HT-29 (cell line): ENCODE results near the gene ARHGEF12. TPM values are rescaled to one million over a fixed set of nuclear protein-coding genes. Genes with fewer than 3 reads are reported as not detected.

Experiments used
- DNase-seq: peaks from one replicate; pipeline ENCODE4 v3.0.0-alpha.2; 2015; ENCODE audit warnings: low spot score
- total RNA-seq: library from RNA; depleted of rRNA; stranded (reverse); fragments of >200 nt; shearing (Covaris generic); gene quantifications from 2 replicates; pipeline ENCODE4 v1.2.3, GENCODE V29; 2014; rRNA removed

The ARHGEF12 gene, protein sequence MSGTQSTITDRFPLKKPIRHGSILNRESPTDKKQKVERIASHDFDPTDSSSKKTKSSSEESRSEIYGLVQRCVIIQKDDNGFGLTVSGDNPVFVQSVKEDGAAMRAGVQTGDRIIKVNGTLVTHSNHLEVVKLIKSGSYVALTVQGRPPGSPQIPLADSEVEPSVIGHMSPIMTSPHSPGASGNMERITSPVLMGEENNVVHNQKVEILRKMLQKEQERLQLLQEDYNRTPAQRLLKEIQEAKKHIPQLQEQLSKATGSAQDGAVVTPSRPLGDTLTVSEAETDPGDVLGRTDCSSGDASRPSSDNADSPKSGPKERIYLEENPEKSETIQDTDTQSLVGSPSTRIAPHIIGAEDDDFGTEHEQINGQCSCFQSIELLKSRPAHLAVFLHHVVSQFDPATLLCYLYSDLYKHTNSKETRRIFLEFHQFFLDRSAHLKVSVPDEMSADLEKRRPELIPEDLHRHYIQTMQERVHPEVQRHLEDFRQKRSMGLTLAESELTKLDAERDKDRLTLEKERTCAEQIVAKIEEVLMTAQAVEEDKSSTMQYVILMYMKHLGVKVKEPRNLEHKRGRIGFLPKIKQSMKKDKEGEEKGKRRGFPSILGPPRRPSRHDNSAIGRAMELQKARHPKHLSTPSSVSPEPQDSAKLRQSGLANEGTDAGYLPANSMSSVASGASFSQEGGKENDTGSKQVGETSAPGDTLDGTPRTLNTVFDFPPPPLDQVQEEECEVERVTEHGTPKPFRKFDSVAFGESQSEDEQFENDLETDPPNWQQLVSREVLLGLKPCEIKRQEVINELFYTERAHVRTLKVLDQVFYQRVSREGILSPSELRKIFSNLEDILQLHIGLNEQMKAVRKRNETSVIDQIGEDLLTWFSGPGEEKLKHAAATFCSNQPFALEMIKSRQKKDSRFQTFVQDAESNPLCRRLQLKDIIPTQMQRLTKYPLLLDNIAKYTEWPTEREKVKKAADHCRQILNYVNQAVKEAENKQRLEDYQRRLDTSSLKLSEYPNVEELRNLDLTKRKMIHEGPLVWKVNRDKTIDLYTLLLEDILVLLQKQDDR (N-terminal part only)
- total RNA-seq = 44.7 and 45.1 TPM in 2 replicates

DNA sequence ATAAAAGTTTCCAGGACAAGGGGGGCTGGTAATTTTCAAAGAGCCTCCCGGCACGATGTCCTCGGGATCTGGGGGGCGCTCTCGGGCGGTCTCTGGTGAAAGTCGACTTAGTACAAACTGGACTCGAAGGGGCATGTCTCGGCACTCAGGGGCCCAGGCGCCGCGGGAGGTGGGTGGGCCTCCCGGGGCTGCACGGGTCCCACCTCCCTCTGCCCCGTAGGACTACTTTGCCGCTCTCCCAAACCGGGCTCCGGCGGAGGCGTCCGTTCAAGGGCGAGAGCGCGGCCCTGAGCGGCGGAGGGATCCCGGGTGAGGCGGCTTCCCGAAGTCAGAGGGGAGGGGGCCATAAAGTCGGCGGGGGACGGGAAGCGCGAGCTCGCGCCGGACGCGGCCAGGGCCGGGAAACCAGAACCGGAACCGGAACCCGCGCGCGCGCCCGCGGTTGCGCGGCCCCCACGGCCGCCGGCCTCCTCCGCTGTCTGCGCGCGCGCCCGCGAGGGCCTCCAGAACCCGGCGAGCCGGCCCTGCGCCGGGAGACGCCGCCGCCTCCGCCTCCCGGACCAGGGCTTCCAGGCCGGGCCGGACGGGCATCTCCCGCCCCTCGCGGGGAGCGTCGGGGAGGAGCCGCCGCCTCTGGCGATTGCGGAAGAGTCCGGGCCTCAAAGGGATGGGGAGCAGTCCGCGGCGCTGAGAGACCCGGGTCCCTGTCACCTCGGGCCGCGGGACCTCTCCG lies at the start of gene ARHGEF12:
Gene ARHGEF12 (plus strand): TSS at position 506 of the 733 bp plus-strand sequence. CDS start 831 bp downstream, outside the sequence.
- peak; percentile 97 for DNase-seq

DNA sequence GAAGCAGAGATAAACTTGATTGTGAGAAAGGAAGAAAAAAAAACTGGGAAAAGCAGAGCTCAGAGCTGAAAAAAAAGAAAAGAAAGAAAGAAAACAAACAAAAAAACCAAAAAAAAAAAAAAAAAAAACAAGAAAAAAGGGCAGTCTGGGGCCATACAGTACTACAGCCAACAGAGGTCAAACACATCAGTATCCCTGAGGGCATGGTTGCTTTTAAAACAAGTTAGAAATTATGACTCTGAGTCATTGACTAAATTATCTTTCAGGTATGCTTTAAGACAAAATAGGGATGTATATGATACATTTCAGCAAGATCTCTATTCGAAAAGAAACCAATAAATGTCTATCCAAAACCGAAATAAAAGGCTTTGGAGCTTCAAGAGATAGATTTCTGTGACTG lies 48.2 kb upstream of the ARHGEF12 start:
- DNase-seq = no peak

DNA sequence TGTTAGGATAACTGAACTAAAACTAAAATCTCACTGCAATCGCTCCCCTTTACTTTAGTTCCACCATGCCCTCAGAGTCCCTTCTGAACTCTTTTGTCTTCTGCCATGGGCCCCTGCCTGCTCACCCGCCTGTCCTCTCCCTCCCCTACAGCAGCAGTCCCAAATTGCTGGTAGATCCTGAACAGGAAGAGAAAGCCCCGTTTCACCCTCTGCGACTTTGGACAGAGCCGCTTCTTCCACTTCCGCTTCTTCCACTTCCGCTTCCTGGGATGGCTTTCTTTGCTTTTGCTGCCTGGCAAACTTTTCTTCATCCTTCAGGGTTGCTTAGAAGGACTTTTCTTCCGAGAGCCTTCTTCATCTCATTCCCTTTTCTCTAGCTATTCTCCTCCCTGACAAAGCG lies 46.8 kb upstream of the ARHGEF12 start:
- no peak for DNase-seq

DNA sequence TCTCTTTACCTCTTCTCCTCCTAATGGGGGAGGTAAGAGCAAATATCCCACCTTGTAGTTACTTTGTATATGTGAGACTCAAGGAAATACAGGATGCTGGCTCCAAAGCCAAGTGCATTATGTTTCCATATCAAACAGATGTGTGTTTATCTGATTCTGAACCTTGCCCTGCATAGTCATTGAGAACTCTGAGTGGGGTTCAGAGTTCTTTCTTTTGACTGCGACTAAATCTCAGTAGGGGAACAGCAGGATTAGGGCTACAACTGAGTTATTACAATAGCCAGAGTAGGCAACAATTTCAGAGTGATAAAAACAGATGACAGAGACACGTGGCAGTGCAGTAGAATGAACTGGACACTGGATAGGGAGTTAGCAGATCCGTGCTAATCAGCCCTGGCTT lies 45.3 kb upstream of the ARHGEF12 start:
- DNase-seq = peak; percentile 26

DNA sequence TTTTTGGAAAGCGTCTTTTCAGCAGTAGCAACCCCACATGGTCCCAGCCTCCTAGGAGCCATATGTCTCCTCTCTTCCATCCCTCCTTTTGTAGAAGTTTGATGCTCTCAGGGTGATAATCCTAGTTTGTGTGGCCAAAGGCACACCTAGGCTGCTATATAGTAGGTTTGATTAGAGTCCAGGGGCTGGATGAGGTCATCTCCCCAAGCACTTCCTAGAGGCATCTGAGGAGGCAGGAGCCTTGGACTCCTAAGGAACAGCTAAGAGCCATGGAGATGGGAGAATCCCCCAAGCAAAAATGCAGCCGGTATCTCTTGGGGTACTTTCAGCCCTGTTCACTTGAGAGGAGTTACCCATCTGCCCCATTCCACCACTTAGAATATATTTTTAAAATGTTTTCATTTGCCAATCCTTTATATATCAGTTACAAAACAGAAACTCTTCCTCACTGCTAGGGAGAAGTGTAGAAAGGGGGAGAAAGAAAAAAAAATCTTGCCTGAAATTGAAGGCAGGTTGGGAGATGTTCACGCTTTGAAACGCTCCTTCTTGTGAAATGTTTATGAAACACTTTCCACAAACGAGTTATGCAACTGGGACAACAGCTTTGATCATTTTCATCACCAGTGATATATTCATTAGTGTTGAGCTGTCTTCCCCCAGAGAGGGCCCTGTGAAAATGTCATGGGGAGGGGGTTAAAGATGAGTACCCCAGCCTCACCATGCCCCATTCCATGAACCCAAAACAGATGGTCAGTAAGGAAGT lies 43.0 kb upstream of the ARHGEF12 start:
- DNase-seq = no peak

DNA sequence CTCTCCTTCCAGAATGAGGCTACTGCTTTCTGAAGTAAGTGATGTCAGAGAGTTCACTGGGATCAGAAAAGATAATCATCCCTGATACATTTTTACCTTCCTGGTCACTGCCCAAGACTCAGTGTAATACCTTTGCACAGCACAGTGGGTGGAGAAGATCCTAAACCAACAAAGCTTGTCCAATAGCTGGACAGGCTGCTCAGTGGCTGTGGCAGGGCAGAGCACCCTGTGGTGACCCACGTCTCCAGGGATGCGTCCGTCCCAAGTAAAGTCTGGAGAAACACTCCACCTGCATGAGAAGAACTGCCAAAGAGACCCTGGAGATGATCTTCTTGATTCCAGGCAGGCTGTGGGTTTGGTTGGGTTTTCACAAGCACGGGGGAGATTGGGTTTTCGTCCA lies 42.1 kb upstream of the ARHGEF12 start:
- peak; percentile 64 for DNase-seq

DNA sequence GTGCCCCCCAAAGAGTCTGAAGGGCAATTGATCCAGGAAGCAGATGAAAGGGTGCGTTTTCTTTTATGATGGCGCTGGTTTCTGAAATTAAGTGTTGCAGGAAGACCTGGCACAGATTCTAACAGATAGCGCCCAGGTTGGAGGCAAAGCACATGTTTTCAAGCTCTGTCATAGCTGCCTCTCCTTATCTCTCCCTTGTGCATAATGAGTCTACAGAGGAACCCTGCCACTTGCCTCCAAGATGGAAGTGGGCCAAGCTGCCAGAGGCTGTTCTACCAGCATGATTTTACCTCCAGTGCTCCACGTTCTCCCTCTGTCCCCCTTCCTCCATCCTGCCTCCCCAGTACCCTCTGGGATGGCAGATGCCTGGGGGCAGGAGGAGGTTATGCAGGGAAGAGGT lies 41.1 kb upstream of the ARHGEF12 start:
- DNase-seq = peak; percentile 54

DNA sequence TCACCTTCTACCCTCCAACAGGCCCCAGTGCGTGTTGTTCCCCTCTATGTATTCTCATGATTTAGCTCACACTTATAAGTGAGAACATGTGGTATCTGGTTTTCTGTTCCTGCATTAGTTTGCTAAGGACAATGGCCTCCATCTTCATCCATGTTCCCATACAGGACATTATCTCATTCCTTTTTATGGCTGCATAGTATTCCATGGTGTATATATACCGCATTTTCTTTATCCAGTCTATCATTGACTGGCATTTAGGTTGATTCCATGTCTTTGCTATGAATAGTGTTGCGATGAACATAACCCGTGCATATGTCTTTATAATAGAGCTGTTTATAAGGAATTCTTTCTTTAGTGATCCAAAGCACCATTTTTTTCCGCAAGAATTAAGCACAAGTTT lies 39.7 kb upstream of the ARHGEF12 start:
- no peak for DNase-seq

DNA sequence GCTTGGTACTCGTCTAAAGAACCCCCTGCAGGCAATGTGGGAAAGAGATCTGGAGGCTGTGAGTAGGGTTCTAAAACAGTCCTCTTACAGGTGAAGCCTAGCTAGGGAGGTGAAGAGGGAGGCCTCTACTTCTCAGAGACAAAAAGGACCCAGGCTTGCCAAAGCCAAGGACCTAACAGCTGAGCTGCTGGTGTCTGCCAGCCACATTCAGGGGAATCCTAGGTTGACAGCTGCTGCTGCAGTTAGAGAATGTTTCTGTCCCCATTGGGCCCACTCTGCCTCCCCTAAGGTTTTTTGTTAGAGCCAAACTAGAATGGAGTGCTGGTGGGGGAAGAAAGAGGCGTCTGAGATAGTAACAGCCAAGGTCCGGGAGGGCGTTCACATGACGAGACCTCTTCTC lies 37.8 kb upstream of the ARHGEF12 start:
- DNase-seq = no peak

DNA sequence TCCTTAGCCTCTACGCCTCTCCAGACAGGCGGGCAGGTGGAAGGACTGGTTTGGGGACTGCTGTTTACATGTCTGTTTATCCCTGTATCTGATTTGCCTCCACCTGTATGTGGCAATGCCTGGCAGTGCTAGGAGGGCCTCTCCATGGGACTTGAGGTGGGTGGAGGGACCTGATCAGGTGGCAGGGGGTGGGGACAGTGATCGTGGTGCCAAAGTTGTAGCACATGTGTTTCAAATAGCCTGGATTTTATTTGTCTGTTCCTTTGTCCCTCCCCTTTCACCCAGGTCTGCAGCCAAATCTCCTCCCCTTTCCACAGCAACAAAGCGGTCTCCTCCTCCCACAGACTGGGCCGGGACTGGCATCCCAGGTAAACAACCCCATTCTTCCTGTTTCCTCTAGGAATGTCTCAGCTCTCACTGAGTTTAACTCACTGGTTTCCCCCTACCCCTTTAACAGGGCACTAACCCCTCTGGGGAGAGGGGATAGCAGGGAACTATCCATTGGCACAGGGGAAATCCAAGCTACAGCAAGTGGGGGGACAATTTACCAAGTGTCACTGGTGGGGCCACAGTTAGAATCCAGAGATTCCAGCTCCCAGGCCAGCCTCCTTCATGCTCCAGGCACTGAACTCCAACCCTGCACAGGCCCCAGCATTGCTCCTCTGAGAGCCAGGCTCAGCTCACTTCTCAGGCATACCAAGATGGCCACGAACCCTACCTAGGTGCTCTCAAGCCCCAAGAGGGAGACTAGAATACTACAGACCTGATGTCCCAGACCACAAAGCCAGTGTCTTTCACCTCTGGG lies 34.0 kb upstream of the ARHGEF12 start:
- DNase-seq = peak; percentile 95

DNA sequence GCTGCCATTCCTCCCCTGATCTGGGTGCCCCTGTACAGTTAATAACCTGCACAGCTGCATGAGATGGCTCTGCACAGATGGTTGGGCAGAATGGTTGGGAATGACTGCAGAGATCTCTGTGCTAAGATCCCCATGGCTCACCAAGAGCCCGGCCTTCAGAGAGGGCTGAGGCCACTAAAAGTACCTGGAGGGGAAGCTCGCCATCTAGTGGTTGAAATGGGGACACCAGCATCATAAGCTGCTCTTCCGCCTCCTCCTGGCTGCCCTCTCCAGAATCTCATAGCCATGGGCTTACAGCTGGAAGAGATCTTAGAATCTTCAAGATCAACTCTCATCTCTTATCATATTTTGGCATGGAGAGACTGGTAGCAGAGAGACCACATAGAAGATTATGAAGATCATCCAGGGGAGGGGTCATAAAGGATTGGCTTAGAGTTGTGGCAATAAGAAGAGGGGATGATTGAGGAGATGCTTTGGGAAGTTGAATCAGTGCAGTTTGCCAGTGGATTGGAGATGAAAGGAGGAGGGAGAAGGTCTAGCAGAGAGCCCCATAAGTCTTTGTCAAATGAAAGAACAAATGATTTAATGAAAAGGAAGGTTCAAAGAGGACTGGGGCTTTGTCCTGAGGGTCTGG lies 33.1 kb upstream of the ARHGEF12 start:
- DNase-seq = peak; percentile 98

DNA sequence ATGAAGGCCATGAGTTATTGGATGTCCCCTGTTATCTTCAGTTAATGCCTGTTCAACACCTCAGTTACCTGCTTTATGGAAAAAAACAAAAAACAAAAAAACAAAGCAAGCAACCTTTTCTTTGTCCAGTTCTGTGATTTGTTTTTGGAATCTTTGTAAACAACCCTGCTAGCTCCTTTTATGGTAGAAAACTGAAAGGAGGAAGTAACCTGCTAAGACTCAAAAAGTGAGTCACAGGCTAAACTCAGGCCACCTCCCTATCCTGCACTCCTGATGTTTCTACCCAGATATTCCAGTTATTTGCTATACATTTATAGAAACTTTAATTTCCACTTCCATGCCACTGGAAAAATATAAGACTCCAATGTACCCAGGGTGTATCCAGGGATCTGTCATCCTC lies 31.7 kb upstream of the ARHGEF12 start:
- DNase-seq = peak; percentile 83

DNA sequence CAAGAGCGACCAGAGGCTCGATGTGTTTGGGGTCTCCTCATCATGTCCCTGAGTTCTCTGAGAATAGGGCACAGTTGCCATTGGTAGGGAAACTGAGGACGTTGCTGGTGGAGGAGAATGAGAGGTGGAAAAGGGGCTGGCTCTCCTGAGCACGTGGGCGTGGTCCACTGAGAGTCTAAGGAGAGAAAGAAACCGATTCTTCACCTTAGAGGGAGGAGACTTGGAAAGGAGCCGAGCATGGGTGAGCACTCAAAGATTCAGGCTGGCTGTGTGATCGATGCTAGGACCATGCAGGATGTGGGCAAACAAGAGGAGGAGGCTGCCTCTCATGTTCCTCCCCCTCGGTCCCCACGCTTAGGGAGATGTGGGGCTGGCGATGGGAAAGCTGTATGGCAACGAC lies 30.9 kb upstream of the ARHGEF12 start:
- peak; percentile 71 for DNase-seq

DNA sequence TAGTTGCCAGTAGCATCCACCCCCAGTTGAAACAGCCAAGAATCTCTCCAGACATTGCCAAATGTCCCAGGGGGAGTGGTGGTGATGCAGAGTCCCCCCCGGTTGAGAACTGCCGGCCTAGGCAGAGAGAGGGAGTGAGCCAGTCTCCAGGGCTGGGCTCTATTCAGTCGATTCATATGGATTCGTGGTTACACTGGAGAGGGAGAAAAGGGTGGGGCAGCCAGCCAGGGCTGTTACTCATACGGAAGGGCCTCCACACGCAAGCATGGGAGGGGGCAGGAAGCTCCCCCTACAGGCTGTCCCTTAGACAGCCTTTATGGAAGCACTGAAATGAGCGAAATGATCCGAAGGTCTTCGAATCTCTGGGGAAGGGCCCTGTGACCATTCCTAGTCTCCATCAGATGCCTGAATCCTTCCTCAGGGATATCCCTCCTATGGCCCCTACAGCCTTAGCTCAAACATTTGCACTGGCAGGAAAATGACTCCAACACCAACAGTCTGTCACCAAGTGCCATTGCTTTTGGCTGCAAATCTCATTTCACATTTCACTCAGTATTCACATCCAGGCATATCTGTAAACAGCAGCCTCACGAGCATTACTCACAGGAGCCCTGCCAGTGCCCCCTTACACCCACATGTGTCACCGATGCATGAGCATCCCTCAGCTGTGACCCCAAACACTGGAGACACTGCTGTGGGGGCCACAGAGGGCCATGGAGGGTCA lies 29.5 kb upstream of the ARHGEF12 start:
- peak; percentile 77 for DNase-seq

DNA sequence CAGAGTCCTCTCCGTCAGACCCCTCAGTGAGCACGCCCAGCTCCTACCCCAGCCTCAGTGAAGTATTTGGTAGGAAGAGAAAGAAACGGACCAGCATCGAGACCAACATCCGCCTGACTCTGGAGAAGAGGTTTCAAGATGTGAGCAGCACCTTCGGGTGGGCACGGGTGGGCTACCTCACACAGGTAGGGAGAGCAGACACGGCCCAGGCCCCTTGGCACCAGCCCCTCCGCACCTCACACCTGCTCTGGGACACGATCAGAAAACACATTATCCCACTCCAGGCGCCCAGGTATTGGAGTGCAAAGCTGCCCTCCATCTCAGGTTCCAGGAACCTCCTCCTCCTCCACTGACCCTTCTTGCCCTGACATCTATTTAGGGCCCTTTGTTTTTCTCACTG lies 28.7 kb upstream of the ARHGEF12 start:
- no peak for DNase-seq

DNA sequence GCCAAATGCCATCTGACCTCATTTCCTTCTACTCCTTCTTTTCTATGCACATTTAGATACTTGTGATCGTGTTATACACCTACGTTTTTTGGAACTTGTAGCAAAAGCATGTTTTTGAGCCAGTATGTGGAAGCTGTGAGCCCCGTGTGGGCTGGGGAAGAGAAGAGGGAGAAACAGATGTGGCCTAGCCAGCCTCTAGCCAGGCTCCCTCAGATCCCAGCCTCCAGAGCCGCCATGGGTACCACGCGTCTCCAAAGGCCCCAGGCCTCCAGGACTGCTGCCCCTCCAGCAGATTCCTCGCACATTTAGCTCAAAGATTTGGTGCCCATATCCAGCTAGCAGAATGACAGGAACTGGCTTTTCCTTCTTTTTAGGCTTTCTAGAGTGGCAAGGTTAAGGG lies 28.1 kb upstream of the ARHGEF12 start:
- DNase-seq = no peak

DNA sequence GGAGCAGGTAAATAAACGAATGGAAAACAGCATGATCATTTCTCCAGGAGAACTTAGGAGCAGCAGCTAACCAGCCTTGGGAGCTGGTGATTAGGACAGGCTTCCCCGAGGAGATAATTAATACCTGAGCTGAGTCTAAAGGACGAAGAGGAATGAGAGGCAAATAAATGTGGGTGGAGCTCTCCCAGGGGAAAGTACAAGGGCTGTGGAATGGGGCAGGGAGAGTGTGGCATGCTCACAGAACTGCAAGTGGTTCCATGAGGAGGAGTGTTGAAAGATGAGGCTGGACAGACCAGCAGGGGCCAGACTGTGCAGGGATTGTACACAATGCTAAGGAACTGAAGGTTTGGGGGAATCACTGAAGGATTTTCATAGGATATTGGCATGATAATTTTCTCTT lies 25.3 kb upstream of the ARHGEF12 start:
- peak; percentile 73 for DNase-seq

DNA sequence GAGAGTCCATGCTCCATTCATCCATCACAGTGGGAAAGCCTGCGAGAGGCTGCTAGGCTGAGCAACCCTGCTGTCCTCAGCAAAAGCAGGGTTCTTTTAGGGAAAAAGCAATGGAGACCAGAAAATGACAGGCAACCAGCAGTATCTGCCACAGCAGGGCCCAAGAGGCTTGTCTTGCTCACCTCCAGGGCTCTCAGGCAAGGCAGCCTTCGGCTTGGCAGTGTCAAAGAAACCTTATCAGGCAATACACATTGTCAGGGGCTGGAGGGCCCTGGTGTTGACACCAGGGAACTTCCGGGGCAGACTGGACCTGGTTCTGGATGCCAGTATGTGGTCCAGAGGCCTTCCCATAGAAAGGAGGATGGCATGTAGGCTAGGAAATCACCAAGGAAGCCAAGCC lies 21.4 kb upstream of the ARHGEF12 start:
- DNase-seq = no peak
